HG03378 (cell line): Measurements from ENCODE around the gene FKBP6.
"Not testable (repeated sequence)": the region's sequence is repeated elsewhere in the genome, so short reads cannot be mapped to it uniquely, and the experiment has no call there.

ENCODE experiments used
- ATAC-seq: cut with Tn5 transposase; IDR thresholded peaks from one replicate; pipeline ENCODE4 v1.9.1; 2021; ENCODE audit warnings: mild to moderate bottlenecking, moderate library complexity; ENCODE audit not compliant: unreplicated experiment

FKBP6 gene

DNA sequence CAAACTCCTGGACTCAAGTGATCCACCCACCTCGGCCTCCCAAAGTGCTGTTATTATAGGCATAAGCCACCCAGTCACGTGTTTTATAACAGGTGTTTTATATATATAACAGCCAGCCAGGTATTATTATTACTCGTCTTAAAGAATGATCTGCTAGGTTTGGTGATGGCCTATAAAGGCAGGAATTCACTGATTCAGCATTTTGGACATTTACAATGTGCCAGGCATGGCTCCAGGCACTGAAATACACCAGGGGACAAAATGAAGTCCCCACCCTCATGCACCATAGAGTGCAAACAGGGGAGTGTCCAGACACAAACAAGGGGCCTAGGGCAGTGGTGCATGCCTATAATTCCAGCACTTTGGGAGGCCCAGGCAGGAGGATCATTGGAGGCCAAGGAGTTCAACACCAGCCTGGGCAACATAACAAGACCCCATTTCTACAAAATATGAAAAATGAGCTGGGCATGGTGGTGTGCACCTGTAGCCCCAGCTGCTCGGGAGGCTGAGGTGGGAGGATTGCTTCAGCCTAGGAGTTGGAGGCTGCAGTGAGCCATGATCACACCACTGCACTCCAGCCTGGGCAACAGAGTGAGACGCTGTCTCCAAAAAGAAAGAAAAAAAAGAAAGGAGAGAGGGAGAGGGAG, 4.4 kb upstream of the FKBP6 start:
- not testable (repeated sequence) for ATAC-seq

DNA sequence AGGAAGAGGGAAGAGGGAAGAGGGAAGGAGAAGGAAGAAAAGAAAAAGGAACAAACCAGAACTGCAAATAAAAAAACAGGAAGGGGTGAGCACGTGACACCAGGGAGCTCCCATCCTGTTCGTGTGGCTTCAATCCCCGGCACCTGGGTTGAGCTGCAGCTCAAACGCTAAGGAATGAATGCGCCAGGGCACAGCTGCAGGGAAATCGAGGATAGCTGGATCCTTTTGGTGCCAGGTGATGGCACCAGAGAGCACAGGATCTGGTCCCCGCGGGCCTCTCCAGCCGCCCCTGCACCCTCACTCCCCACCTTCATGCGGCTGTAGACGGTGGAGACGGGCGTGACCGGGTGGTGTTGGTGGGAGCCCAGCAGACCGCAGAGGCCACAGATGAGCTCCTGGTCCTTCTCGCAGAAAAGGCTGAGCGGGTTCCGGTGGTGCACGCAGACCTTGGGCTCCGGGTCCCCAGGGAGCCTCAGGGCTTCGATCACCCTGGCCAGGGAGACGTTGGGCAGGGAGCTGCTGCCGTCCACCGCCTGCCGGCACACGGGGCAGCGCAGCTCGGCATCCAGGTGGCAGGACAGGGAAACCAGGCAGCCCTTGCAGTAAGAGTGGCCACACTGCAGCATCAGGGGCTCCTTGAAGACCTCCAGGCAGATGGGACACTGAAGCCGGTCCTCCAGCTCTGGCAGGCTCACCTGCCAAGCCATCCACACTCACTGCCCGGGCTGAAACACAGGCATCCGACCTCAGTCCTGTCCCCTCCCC, 3.7 kb upstream of the FKBP6 start:
- not testable (repeated sequence) for ATAC-seq

DNA sequence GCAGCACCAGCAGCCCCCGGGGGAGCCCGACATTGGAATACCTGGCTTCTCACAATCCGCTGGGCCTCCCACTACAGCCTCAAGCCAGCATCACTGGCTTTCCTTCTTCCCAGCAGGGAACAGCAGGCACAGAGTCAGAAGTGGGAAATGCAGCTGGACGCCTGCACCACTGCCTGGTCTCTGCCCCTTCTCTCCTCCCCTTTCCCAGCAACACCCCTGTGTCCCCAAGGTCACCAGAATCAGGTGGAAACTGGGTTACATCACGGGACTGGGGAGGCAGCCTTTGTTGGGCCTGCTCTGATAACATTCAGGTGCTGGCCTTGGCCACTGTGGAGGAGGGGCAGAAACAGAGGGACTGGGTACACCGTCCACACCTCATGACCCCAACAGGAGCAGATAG, 2.5 kb upstream of the FKBP6 start:
- not testable (repeated sequence) for ATAC-seq

DNA sequence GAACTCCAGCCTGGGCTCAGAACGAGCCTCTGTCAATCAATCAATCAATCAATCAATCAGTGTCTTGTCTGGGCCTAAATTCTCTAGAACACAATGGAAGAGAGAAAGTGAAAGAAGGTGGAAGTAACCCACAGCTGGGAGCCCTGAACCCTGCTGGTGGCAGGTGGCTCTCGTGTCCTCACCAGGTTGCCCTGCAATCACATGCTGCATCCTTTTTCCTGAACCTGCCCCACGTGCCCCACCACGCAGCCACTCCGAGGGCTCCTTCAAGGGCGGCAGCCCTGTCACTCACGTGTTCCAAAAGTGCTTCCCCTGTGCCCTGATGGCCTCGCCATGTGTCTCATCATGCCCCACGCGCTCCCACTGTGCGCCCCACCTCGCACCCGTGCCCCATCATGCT, 512 bp upstream of the FKBP6 start:
- ATAC-seq: not testable (repeated sequence)

DNA sequence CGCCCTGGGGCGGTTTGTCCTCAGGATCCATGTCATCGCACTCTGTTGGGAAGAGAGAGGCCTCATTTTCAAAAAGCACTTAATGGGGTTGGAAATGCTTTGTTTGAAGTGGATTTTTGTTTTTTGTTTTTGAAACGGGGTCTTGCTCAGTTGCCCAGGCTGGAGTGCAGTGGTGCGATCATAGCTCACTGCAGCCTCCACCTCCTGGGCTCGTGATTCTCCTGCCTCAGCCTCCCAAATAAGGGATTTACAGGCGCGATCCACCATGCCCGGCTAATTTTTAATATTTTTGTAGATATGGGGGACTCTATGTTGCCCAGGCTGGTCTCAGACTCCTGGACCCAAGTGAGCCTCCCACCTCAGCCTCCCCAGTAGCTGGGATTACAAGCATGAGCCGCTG, 735 bp downstream of the FKBP6 start:
- no peak for ATAC-seq

DNA sequence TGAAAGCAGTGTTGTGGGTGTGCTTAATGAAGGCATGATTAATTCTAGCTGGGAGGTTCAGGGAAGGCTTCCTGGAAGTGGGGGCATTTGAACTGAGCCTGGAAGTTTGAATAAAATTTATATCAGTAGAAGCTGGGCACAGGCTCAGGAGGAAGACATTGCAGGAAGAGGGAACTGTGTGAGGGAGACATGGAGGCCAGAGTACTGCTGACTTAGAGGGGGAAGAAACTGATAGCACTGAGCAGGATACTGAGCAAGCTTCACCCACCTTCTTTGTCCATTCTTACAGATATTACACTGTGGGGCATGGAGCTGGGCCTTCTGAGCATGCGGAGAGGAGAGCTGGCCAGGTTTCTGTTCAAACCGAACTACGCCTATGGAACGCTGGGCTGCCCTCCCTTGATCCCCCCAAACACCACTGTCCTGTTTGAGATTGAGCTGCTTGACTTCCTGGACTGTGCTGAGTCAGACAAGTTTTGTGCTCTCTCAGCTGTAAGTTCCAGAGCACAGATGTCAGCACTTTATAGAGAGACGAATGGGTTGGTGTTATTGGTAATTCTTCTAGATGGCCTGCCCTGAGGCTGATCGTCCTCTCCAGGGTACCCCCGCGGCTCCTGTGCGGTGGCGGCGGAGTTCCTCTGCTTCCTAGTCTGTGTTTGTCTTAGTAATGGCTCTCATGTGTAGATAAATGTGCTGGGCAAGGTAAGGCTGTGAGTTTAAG, 2.1 kb downstream of the FKBP6 start:
- no peak for ATAC-seq

DNA sequence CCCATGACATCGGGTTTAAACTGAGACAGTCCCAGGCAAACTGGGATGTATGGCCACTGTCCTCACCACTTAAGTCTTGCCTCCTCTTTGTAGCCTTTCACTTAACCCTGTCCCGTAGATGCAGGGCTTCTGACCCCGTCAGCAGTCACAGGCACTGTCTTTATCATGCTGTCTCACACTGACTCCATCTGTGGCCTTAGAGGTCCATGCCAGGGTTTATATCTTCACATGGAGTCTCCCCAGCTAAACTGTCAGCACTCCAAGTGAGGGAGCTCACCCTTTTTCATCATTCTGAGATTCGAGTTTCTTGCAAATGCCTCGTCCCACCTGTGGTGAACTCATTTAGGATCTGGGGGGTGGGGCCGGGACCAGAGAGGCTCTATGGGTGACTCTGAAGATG, 2.8 kb downstream of the FKBP6 start:
- ATAC-seq: no peak

DNA sequence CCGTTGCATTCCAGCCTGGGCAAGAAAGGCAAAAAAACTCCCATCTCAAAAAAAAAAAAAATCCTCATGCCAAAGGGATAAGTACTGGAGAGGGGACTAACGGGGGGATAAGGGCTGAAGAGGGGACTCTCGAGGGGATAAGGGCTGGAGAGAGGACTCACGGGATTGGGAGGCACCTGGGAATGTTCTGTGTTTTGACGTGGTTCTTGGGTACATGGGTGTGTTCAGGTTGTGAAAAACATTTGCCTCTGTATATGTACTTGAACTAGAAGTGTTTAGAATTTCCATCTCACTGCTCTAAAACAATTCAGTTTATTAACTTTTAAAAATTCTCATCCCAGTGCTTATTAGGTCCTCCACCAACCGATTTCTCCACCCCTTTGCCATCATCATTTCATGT, 4.5 kb downstream of the FKBP6 start:
- ATAC-seq: no peak

DNA sequence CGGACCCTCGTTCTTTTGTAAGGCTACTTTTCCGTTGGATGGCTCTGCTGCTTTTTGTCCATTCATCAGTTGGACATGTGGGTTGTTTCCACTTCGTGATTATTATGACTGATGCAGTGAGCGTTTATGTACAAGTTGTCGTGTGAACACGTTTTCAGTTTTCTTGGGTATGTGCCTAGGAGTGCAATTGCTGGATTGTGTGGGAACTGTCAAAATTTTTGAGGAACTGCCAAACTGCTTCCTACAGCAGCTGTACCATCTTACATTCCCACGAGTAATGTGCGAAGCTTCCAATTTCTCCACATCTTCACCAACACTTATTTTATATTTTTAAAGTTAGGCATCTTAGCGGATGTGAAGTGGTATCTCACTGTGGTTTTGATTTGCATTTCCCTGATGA, 10.4 kb downstream of the FKBP6 start:
- no peak for ATAC-seq

DNA sequence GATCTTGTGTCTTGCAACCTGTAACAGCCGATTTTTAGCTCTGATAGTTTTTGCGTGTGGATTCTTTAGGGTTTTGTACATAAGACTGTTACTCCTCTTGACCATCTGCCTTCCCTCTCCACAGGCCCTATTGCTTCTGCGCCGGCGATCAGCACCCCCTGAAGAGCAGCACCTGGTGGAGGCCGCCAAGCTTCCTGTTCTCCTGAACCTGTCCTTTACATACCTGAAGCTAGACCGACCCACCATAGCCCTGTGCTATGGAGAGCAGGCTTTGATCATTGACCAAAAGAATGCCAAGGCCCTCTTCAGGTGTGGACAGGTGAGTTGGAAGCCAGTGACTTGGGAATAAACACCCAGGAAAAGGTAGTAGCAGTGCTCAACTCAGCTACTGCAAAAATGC, 12.6 kb downstream of the FKBP6 start:
- no peak for ATAC-seq

DNA sequence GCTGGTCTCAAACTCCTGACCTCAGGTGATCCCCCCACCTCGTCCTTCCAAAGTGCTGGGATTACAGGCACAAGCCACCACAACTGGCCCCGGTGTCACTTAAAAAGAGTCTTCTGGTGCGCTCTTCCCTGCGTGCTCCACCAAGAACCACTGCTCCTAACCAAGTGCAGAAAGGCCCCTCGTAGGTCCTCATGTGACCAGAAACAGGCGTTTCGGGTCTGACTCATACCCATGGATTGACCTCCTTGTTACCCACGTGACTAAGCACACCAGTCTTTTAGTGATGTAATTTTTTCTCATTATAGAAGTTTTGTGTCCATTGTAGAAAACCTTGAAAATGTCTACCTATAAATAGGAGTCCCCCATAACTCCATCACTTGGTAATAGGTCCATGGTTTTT, 13.9 kb downstream of the FKBP6 start:
- no peak for ATAC-seq

DNA sequence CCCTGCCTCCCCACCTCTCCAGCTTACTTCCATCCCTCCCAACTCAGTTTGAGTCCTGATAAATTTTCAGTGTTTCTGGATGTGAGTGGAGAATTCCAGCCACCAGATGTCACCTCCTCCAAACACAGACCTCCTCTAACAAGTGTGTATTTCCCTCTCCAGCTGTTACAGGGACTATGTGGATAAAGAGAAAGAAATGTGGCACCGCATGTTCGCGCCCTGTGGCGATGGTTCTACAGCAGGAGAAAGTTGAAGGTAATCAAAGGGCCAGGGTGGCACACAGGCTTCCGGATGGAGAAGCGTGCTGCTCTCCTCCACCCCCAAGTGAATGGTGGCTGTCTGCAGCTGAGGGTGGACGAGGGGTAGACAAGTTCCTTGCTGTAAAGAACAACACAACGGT, 14.7 kb downstream of the FKBP6 start:
- no peak for ATAC-seq

DNA sequence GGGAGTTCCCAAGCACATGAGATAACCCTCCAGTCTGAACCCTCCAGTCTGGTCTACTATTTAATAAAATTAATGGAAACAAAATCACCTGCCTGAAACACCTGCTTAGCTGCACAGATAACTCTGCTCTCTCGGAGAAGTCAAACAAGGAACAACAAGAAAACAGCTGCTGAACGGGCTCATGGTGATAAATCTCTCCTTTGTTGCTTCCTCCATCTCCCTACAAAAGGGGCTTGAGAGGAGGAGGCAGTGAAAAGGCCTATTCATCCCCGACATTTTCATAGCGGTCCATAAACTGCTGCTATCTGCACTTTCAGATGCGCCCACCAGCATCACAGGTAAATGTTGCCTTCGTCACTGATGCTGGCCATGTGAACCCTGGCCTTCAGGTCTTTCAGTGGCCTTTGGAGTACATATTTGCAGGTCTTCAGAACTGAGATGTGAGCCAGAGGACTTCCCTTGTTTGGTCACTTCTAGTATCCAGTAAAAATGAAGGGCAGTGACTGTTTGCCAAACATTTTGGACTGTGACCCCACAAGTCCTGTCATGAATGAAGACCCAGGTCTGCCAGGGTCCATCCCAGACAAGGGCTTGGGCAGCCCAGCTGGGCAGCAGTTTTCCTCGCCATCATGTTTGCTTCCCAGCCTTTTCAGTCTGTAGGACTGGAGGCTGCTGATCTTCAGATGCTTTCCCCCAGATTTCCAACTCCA, 15.9 kb downstream of the FKBP6 start:
- ATAC-seq: no peak

DNA sequence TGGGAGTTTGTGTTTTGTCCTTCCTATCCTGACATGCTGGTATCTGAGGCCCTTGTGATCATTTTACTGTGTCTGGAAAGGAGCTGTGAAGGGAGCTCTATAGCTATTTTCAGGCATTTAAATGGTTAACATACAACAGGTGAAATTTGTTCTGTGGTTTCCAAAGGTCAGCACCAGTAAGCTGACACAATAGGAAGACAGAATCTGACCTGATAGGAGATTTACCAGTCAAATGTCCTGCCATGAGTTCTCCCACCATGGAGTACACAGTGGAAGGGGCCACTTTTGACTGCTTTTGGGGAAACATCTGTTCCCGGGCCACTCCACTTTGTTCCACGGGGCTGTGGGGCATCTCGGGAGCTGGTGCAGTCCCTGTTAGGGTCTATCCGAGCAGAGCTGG, 17.6 kb downstream of the FKBP6 start:
- no peak for ATAC-seq

DNA sequence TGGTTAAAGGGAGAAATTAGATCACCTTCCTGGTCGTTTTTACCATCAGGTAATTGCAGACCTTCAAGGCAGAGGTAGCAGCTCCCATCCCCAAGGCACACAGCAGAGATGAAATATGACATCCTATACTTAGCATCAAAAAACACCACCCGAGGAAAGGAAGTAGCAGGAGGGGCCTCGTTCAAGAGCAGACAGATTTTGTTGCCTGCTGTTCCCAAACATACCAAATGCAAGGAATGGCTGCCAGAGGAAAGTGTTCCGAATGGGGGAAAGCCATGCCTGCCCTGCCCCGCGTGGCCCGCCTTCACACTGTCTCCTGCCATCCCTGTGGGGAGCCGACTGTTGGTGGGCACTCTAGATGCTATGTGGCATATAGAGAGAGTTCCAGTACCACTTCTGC, 18.0 kb downstream of the FKBP6 start:
- no peak for ATAC-seq

DNA sequence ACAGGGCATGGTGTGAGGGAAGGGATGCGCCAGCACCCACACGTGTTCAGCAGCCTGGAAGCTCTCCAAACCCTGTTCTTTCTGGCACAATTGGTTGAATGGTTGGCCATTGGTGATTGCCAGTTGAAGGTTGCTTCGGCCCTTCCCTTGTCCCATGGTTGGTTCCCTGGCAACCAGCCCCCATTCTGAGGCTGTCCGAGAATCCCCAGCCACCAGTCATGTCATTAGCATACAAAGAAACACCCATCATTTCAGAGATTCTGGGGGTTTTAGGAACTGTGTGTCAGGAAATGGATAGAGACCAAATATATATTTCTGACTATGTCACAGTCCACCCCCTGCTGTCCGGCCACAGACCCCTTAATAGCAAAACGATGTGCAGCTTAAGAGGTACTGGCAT, 21.8 kb downstream of the FKBP6 start:
- no peak for ATAC-seq

DNA sequence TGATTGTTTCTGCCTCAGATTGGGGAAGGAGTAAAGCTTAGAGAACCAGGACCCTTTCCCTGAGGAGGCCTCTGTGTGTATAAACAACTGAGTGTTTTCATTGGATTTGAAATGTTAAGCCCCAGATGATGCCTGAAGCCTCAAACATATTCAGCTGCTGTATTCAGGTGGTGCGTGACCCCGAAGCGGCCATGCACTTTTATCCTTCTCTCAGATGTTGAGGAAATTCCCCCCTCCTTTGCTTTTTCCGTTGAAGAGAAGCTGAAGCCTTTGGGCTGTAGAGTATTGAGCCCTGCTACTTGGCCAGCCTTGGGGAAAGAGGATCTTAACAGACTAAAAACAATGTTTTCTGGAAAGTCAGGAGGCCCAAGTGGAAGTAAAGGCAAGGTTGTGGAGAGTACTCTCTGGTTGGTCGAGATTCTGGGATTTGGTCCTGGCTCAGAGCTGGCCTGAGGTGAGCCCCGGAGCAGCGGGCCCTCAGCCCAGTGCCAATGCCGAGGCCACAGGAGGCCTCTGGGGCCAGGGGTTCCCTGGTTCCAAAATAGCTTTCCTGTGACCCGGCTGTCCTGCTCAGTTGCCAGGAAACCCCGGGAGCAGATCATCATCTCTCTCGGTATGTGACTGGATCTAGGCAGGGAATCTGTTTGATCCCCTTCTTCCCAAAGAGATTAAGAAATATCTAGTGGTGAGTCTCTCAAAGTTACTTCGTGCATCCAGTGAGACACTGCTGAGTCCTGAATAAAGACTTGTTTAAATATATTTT, 22.5 kb downstream of the FKBP6 start:
- ATAC-seq: no peak

DNA sequence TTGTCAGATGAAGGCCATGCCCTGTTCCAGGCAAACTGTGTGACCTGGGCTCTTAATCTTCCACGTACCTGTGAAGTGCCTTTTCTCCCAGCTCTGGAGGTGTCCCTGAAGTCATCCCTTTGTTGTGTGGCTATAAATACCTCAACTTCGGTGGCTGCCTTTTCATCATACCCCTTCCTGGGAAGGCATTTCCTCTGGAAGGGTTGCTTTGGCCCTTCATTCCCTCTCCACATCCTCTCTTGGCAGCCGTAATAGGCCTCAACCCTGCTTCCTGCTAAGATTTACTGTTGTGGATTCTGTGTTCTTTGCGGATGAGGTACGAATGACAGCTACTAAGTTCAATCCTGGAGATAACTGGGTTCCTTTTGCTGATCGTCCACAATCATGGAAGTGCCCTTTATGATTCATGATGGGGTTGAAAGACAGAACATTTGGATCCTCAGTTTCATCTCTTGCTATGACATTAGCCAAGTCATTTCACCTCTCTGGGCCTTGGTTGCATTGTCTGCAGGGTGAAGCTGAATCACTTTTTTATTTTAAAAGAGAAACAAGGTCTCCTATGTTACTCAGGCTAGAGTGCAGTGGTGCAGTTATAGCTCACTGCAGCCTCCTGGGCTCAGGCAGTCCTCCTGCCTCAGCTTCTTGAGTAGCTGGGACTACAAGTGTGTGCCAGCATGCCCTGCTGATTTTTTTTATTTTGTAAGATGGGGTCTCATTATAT, 23.6 kb downstream of the FKBP6 start:
- ATAC-seq: no peak

DNA sequence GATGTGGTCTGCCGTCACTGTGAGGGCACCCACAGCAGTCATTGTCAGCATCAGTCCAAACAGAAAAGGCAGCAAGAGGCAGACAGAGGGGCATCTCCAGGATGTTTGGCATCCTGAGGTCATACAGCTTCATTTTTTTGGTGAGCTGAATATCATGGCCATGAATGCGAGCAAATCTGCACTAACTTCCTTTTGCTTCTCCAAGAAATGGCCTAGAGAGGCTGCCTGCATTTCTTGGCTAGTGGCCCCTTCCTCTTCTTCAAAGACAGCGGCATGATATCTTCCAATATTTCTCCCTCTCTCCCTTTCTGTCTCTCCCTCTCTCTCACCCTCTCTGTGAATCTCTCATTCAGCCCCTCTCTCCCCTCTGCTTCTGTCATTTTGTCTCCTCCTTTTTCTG, 24.8 kb downstream of the FKBP6 start:
- ATAC-seq: no peak

DNA sequence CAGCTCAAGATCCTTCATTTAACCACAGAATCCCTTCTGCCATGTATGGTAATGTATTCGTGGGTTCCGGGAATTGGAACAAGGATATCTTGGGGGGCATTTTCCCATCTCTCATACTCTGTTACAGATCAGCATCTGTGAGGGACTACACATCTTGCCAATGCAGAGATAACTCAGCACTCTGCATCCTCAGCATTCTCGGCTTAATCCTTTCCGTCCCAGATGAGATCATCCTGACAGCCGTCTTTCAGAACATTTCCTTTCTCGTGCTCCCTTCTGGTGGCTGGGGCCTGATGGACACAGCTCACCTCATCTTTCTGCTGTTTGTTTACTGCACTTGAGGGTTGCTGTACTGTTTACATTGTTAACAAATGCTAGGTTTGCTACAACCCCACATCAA, 25.3 kb downstream of the FKBP6 start:
- no peak for ATAC-seq
